NOMO-1 treated with DMSO at 0.1 percent for 48 hours (cell line): Measurements from ENCODE around the gene EPB42.
"Not testable (repeated sequence)": the region's sequence is repeated elsewhere in the genome, so short reads cannot be mapped to it uniquely, and the experiment has no call there.

Experiments
- DNase-seq: peaks from one replicate; lab custom pipeline; 2025; ENCODE audit not compliant: unreplicated experiment; lab: John Stamatoyannopoulos, UW

Gene EPB42

GRCh38 chr15:43187544-43188155 lies 33.2 kb downstream of the EPB42 start:
- DNase-seq, result peak; percentile 68

- peak; percentile 51 for DNase-seq
Measured at GRCh38 chr15:43186003-43186353, 34.8 kb downstream of the EPB42 start.

- peak; percentile 94 for DNase-seq
Measured at GRCh38 chr15:43185157-43186002, 35.4 kb downstream of the EPB42 start, which contains the start of gene CCNDBP1. Gene CCNDBP1, plus strand, starts transcription at chr15:43185403. Its CDS starts 96 bp downstream, at chr15:43185499.

- DNase-seq, result no peak
Measured at GRCh38 chr15:43184407-43185124, 36.3 kb downstream of the EPB42 start.

GRCh38 chr15:43183270-43183669 lies 37.5 kb downstream of the EPB42 start:
- DNase-seq, result no peak

GRCh38 chr15:43177147-43177546 lies 43.7 kb downstream of the EPB42 start:
- not testable (repeated sequence) for DNase-seq

GRCh38 chr15:43175656-43176309 lies 45.0 kb downstream of the EPB42 start:
- not testable (repeated sequence) for DNase-seq

- DNase-seq, result no peak
Measured at GRCh38 chr15:43169888-43170287, 50.9 kb downstream of the EPB42 start.

- no peak for DNase-seq
Measured at GRCh38 chr15:43168192-43169107, 52.4 kb downstream of the EPB42 start.

- not testable (repeated sequence) for DNase-seq
Measured at GRCh38 chr15:43167261-43167660, 53.6 kb downstream of the EPB42 start.

- no peak for DNase-seq
Measured at GRCh38 chr15:43165801-43166325, 55.0 kb downstream of the EPB42 start.

- no peak for DNase-seq
Measured at GRCh38 chr15:43153269-43153668, 67.5 kb downstream of the EPB42 start.

- no peak for DNase-seq
Measured at GRCh38 chr15:43151688-43152087, 69.1 kb downstream of the EPB42 start.

GRCh38 chr15:43150191-43150929 lies 70.5 kb downstream of the EPB42 start:
- no peak for DNase-seq
